GM21717 (cell line): ENCODE measurements around the gene LAMC3.

Source experiments
- ATAC-seq: cut with Tn5 transposase; IDR thresholded peaks from one replicate; pipeline ENCODE4 v1.9.1; 2021; ENCODE audit warnings: mild to moderate bottlenecking, moderate library complexity; ENCODE audit not compliant: unreplicated experiment

Gene LAMC3

GRCh38 chr9:131068076-131068816, 59.3 kb downstream of the LAMC3 start:
- no peak for ATAC-seq

- ATAC-seq = no peak
Observed at GRCh38 chr9:131069699-131070098, 60.7 kb downstream of the LAMC3 start.

GRCh38 chr9:131072107-131072870, 63.3 kb downstream of the LAMC3 start:
- no peak for ATAC-seq

DNA sequence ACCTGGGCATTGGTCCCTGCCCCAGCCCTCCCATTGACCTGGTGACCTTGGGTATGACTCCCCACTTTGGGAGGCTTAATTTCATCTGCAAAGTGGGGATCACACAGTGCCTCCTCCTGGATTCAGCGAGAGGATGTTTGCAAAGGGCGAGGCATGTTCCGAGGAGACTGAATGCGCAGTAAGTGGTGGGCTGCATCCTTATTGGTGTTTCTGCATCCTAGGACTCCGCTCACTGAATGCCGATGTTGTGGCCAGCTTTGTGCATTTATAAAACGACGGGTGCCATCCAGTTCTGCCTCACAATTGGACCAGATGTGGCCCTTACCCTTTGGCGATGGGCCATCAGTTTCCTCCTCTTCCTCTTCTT, 63.9 kb downstream of the LAMC3 start:
- ATAC-seq = no peak

GRCh38 chr9:131076347-131077195, 67.6 kb downstream of the LAMC3 start:
- ATAC-seq = no peak

DNA sequence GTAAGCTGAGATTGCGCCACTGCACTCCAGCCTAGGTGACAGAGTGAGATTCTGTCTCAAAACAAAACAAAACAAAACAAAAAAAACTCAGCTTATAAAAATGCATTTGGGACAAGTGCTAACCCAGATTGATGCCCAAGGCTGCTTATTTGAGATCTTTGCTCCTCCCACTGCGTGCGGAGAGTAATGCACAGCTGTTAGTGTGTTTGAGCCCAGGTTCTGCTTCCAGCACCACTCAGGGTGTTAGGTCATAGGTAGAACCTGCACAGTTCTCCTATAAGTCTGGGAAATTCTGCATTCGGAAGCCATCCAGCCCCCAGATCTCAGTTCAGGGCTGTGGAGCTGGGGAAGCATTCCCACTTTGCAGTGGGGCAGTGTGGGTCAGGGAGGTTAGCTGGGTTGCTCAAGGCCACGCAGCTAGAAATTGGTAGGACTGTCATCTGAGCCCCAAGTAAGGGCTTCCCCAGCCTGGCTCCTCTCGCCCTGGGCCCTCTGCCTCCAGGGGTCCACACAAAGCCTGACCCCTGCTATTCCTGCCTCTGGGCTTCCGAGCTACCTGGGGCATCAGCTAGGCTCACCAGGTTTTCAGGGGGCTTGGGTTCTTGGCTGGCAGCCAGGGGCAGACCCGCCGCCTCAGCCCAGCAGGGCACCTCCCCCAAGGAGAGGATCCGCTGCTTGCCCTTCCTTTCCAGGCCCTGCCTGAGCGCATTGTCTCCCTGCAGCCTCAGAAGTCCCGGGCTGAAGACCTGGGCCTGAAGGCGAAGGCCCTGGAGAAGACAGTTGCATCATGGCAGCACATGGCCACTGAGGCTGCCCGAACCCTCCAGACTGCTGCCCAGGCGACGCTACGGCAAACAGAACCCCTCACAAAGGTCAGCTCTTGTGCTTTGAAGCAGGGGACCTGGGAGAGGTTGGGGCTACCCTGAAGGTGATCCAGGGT, 69.7 kb downstream of the LAMC3 start:
- no peak for ATAC-seq

DNA sequence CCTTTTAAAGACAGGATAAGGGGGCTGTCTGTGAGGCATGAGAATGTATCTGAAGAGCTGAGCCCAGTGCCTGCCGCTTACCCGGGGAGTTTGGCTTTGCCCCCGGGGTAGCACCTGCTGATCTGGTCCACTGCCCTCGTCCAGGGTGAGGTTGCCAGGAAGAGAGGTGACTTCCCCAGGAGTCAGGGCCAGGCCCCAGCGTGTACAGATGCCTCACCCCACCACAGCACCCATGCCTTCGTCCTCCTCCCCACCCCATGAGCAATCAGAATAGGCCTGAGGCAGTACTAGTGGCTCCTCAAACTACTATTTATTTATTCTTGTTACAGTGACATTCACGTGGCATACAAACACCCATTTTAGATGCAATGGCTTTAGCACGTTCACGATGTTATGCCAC, 71.6 kb downstream of the LAMC3 start:
- ATAC-seq = no peak

DNA sequence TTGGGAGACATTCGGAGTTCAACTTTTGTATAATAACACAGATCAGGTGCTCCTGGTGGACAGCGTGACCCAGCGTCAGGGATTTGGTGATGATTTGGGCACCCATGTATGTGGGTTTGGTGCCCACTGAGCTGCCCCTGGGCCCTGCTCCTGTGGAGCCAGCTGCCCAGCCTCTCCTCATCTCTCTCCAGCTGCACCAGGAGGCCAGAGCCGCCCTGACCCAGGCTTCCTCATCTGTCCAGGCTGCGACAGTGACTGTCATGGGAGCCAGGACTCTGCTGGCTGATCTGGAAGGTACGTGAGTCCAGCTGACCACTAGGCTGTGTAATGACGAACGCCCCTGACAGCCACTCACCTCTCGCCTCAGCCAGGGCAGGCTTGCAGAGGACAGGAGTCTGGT, 72.9 kb downstream of the LAMC3 start:
- no peak for ATAC-seq

- no peak for ATAC-seq
Observed at GRCh38 chr9:131082774-131083512, 74.0 kb downstream of the LAMC3 start.

DNA sequence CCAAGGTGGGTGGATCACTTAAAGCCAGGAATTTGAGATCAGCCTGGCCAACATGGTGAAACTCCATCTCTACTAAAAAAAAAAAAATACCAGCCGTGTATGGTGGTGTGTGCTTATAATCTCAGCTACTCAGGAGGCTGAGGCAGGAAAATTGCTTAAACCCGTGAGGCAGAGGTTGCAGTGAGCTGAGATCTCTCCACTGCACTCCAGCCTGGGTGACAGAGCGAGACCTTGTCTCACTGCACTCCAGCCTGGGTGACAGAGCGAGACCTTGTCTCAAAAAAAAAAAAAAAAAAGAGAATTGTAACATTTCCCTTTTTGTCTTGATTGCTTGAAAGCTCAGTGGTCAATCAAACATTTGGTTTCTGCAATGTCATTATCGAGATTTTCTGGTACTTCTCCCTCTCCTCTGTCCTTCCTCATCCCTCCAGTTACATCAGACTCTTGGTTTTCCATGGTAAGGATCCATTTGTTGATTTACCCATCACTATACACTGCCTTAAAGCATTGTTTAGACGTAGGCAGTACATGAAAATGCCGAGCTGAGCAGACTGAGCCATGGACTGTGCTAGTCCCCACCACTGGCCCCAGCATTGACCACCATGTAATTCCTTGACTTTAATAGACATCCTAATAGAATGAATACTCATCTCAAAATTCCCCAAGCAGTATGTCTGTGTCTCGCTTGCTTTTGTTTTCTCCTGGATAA, 75.8 kb downstream of the LAMC3 start:
- no peak for ATAC-seq

GRCh38 chr9:131085370-131086122, 76.6 kb downstream of the LAMC3 start:
- ATAC-seq = no peak

- ATAC-seq = no peak
Observed at GRCh38 chr9:131087354-131087893, 78.5 kb downstream of the LAMC3 start.

GRCh38 chr9:131090025-131090787, 81.2 kb downstream of the LAMC3 start:
- ATAC-seq = no peak

- ATAC-seq = no peak
Observed at GRCh38 chr9:131091352-131091992, 82.5 kb downstream of the LAMC3 start.

- ATAC-seq = no peak
Observed at GRCh38 chr9:131092030-131092429, 83.1 kb downstream of the LAMC3 start.

DNA sequence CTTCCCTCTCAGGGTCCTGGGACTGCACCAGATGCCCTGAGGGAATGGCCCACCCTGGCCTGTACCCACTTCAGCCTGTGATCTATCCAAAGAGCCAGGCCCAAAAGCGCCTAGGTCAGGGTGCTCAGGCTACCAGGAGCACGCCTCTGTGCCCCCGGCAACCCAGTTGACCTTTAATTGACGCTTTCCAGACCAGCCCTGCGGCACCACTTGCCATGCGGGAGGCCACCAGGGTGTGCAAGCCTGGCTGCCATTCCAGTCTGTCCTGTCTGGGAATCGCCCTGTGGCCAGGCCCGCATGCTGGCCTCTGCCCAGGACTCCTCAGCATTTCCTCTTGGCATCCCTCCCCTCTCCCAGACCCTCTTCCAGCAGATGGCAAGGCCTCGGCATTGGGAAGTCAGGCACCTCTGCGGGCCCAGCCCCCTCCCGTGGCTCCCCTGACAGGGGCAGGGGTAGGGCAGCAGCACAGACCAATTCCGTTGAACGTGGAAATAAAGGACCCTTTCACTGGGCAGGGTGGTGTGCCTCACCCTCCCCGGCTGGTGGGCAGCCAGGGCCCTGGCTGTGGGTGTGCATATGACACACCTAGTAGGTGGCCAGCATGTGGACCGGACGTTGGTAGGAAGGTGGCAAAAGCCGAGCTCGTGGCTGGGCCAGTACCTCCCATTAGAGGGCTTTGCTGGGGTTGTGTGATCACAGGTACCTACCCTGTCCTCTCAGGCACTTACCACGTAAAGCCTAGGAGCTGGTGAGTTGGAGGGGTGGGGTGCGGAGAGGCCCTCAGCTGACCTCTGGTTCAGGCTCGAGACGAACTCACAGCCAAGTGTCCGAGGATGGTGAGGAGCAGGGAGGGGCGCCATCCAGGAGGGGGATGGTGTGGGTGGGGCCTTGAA, 83.8 kb downstream of the LAMC3 start:
- ATAC-seq = no peak
